Measurements from ENCODE around the gene SLMAP.

SLMAP gene

DNA sequence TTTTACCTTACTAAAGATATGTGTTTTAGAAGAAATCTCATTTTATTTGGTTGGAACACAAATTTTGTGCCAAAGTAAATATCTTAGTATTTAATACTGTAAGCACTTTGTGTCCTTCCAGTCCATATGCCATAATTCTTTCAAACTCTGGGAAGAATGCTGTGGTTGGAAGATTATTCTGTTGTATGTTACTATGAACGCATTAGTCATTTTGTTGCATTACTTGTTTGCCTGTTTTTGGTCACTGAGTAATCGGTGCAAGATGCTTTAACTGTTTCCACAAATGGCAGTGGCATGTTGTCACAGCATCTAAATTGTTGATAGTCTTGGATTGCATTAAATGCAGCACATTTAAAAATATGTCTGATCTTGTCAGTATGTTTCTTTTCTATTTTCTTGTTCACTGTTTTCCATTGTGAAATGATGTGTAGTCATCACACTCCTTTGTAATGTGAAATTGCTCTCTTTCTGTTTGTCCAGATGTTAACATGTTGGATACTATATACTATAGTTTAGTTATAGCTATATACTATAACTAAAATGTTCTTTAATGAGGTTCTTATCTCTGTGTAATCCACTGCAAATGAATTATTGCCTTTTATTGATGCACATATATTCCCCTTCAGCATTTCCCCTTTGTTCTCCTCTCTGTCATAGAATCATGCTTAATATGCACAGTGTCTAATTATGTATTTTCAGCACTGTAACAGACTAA is 162.2 kb downstream of the SLMAP start:
- Histone ChIP-seq H3K9me3 (ENCODE audit: control insufficient read depth, low read length) (no peaks in the 10 kb centered on the region), H3K27me3 (ENCODE audit: control insufficient read depth, insufficient read depth, low read length) (no peaks in the 10 kb centered on the region), H3K4me1 (ENCODE audit: control insufficient read depth, insufficient read depth, low read length) (no peaks in the 10 kb centered on the region), H3K36me3 (ENCODE audit: control insufficient read depth, insufficient read depth, low read length) (peaks cover 3% of the 10 kb centered on the region), H3K9ac (ENCODE audit: low read length) (no peak overlapping the region), H3K4me3 (ENCODE audit: low read length) (no peak overlapping the region)

DNA sequence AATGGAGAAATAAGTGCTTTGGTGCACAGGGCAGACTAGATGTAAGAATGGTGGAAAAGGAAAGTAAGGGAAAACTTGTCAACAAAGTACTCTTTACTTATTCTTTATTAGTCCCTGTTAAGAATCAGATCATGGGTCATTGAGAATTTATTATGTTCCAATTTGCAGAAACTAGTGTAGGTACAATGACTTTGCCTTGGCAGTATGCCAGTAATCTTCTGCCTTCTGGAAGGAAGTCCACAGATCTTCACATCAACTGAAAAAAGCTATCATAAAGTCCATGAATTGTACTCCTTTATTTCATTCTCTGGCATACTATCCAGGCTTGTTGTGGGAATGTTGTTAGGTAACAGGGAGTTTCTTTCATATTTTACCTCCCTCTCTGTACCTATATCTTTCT is 163.9 kb downstream of the SLMAP start:
- H3K27me3 ChIP-seq (ENCODE audit: control insufficient read depth, insufficient read depth, low read length), result no peaks in the 10 kb centered on the region
- H3K4me3 ChIP-seq (ENCODE audit: low read length), result no peak overlapping the region
- no peak overlapping the region for H3K9ac ChIP-seq (ENCODE audit: low read length)
- no peaks in the 10 kb centered on the region for H3K9me3 ChIP-seq (ENCODE audit: control insufficient read depth, low read length)
- peaks cover 3% of the 10 kb centered on the region for H3K36me3 ChIP-seq (ENCODE audit: control insufficient read depth, insufficient read depth, low read length)
- H3K4me1 ChIP-seq (ENCODE audit: control insufficient read depth, insufficient read depth, low read length), result no peaks in the 10 kb centered on the region

- H3K4me3 ChIP-seq (ENCODE audit: low read length), result no peak overlapping the region
- no peaks in the 10 kb centered on the region for H3K27me3 ChIP-seq (ENCODE audit: control insufficient read depth, insufficient read depth, low read length)
- no peaks in the 10 kb centered on the region for H3K4me1 ChIP-seq (ENCODE audit: control insufficient read depth, insufficient read depth, low read length)
- H3K9ac ChIP-seq (ENCODE audit: low read length), result no peak overlapping the region
- no peaks in the 10 kb centered on the region for H3K9me3 ChIP-seq (ENCODE audit: control insufficient read depth, low read length)
- peaks cover 3% of the 10 kb centered on the region for H3K36me3 ChIP-seq (ENCODE audit: control insufficient read depth, insufficient read depth, low read length)
Observed at GRCh38 chr3:57923101-57923500, 167.0 kb downstream of the SLMAP start.

GRCh38 chr3:57923752-57924151 is 167.6 kb downstream of the SLMAP start:
- no peaks in the 10 kb centered on the region for H3K4me1 ChIP-seq (ENCODE audit: control insufficient read depth, insufficient read depth, low read length)
- H3K9me3 ChIP-seq (ENCODE audit: control insufficient read depth, low read length), result no peaks in the 10 kb centered on the region
- no peaks in the 10 kb centered on the region for H3K27me3 ChIP-seq (ENCODE audit: control insufficient read depth, insufficient read depth, low read length)
- H3K36me3 ChIP-seq (ENCODE audit: control insufficient read depth, insufficient read depth, low read length), result peaks cover 3% of the 10 kb centered on the region
- H3K9ac ChIP-seq (ENCODE audit: low read length), result no peak overlapping the region
- H3K4me3 ChIP-seq (ENCODE audit: low read length), result no peak overlapping the region

DNA sequence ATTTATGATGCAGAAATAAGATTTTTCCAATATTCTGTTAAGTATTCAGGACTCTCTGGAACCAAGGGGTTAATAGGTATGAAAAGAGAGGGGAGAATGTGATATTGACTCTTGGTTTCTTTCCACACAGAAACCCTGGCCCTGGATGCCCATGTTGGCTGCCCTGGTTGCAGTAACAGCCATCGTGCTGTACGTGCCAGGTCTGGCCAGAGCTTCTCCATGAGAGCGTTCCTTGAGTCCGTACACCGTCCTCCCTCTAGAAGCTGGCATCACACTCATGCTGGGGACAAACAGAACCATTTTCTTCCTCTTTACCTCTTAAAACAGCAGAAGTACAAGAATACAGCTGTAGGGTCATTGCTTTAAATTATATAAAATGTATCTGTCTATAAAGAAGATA is 171.1 kb downstream of the SLMAP start:
- no peaks in the 10 kb centered on the region for H3K27me3 ChIP-seq (ENCODE audit: control insufficient read depth, insufficient read depth, low read length)
- no peak overlapping the region for H3K4me3 ChIP-seq (ENCODE audit: low read length)
- H3K9me3 ChIP-seq (ENCODE audit: control insufficient read depth, low read length), result no peaks in the 10 kb centered on the region
- H3K9ac ChIP-seq (ENCODE audit: low read length), result no peak overlapping the region
- no peaks in the 10 kb centered on the region for H3K36me3 ChIP-seq (ENCODE audit: control insufficient read depth, insufficient read depth, low read length)
- no peaks in the 10 kb centered on the region for H3K4me1 ChIP-seq (ENCODE audit: control insufficient read depth, insufficient read depth, low read length)

DNA sequence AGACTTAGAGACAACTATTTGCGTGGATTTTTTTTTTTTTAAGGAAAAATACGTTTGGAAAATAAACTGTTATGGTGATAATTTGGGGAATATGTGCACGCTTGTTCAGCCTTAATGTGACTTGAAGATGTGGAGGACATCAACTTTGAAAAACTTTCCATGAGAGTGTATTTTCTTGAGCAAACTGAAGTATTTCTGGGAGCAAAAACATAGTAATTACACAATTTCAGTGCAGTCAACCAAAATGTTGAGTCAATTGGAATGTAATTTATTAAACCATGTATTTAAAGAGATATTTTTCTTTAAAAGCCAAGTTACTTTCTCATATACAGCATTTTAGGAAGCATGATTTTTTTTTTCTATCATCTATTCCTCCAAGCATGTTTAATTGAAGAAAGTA is 171.8 kb downstream of the SLMAP start:
- H3K9me3 ChIP-seq (ENCODE audit: control insufficient read depth, low read length), result no peaks in the 10 kb centered on the region
- no peaks in the 10 kb centered on the region for H3K27me3 ChIP-seq (ENCODE audit: control insufficient read depth, insufficient read depth, low read length)
- no peaks in the 10 kb centered on the region for H3K36me3 ChIP-seq (ENCODE audit: control insufficient read depth, insufficient read depth, low read length)
- no peak overlapping the region for H3K4me3 ChIP-seq (ENCODE audit: low read length)
- no peaks in the 10 kb centered on the region for H3K4me1 ChIP-seq (ENCODE audit: control insufficient read depth, insufficient read depth, low read length)
- no peak overlapping the region for H3K9ac ChIP-seq (ENCODE audit: low read length)

DNA sequence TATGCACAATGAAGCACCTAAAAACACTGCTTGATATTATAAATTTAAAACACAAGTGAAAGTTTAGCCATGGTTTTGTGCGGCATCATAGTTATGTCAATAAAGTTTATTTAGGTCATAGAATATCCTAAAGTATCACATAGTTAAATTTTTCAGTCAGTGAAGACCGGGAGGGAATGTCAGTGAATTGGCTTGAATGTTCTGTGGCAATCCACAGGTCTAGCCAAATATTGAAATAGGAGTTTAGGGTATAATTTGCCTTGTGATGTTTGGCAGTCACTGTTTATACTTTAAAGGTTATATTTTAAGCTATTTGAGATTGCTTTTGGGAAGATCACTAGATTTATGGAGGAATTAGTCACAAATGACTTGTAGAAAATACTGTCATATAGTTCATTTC is 172.4 kb downstream of the SLMAP start:
- Histone ChIP-seq H3K27me3 (ENCODE audit: control insufficient read depth, insufficient read depth, low read length) (no peaks in the 10 kb centered on the region), H3K9ac (ENCODE audit: low read length) (no peak overlapping the region), H3K9me3 (ENCODE audit: control insufficient read depth, low read length) (no peaks in the 10 kb centered on the region), H3K4me1 (ENCODE audit: control insufficient read depth, insufficient read depth, low read length) (no peaks in the 10 kb centered on the region), H3K36me3 (ENCODE audit: control insufficient read depth, insufficient read depth, low read length) (no peaks in the 10 kb centered on the region), H3K4me3 (ENCODE audit: low read length) (no peak overlapping the region)

DNA sequence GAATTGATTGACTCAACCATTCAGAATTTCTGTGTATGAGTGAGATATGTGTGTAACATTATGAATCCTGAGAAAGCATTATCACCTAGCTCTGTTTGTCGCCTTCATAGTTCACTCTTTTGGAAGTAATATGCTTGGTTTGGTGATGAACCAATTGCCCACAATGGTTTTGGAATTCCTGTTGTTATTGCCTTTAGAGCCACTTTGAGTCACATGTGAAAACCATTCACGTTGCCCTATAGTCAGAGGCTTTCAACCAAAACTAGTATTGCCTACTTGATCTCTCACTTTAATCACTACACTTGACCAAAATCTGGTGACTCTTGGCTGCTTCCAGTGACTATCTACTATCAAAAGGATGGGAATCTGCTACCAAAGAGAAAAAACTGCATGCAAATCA is 173.9 kb downstream of the SLMAP start:
- no peaks in the 10 kb centered on the region for H3K27me3 ChIP-seq (ENCODE audit: control insufficient read depth, insufficient read depth, low read length)
- no peak overlapping the region for H3K4me3 ChIP-seq (ENCODE audit: low read length)
- H3K36me3 ChIP-seq (ENCODE audit: control insufficient read depth, insufficient read depth, low read length), result no peaks in the 10 kb centered on the region
- no peak overlapping the region for H3K9ac ChIP-seq (ENCODE audit: low read length)
- H3K9me3 ChIP-seq (ENCODE audit: control insufficient read depth, low read length), result no peaks in the 10 kb centered on the region
- no peaks in the 10 kb centered on the region for H3K4me1 ChIP-seq (ENCODE audit: control insufficient read depth, insufficient read depth, low read length)

GRCh38 chr3:57933602-57934001 is 177.5 kb downstream of the SLMAP start:
- Histone ChIP-seq H3K4me3 (ENCODE audit: low read length) (no peak overlapping the region), H3K4me1 (ENCODE audit: control insufficient read depth, insufficient read depth, low read length) (no peaks in the 10 kb centered on the region), H3K9me3 (ENCODE audit: control insufficient read depth, low read length) (no peaks in the 10 kb centered on the region), H3K36me3 (ENCODE audit: control insufficient read depth, insufficient read depth, low read length) (no peaks in the 10 kb centered on the region), H3K9ac (ENCODE audit: low read length) (no peak overlapping the region), H3K27me3 (ENCODE audit: control insufficient read depth, insufficient read depth, low read length) (no peaks in the 10 kb centered on the region)

GRCh38 chr3:57934373-57934772 is 178.3 kb downstream of the SLMAP start:
- Histone ChIP-seq H3K27me3 (ENCODE audit: control insufficient read depth, insufficient read depth, low read length) (no peaks in the 10 kb centered on the region), H3K36me3 (ENCODE audit: control insufficient read depth, insufficient read depth, low read length) (no peaks in the 10 kb centered on the region), H3K4me1 (ENCODE audit: control insufficient read depth, insufficient read depth, low read length) (no peaks in the 10 kb centered on the region), H3K4me3 (ENCODE audit: low read length) (no peak overlapping the region), H3K9me3 (ENCODE audit: control insufficient read depth, low read length) (no peaks in the 10 kb centered on the region), H3K9ac (ENCODE audit: low read length) (no peak overlapping the region)

- H3K4me3 ChIP-seq (ENCODE audit: low read length), result no peak overlapping the region
- no peaks in the 10 kb centered on the region for H3K27me3 ChIP-seq (ENCODE audit: control insufficient read depth, insufficient read depth, low read length)
- H3K4me1 ChIP-seq (ENCODE audit: control insufficient read depth, insufficient read depth, low read length), result peaks cover 6% of the 10 kb centered on the region
- H3K9ac ChIP-seq (ENCODE audit: low read length), result no peak overlapping the region
- H3K36me3 ChIP-seq (ENCODE audit: control insufficient read depth, insufficient read depth, low read length), result no peaks in the 10 kb centered on the region
- H3K9me3 ChIP-seq (ENCODE audit: control insufficient read depth, low read length), result no peaks in the 10 kb centered on the region
Observed at GRCh38 chr3:57935539-57935938, 179.4 kb downstream of the SLMAP start.

- no peaks in the 10 kb centered on the region for H3K27me3 ChIP-seq (ENCODE audit: control insufficient read depth, insufficient read depth, low read length)
- no peaks in the 10 kb centered on the region for H3K9me3 ChIP-seq (ENCODE audit: control insufficient read depth, low read length)
- H3K4me3 ChIP-seq (ENCODE audit: low read length), result no peak overlapping the region
- no peak overlapping the region for H3K9ac ChIP-seq (ENCODE audit: low read length)
- H3K36me3 ChIP-seq (ENCODE audit: control insufficient read depth, insufficient read depth, low read length), result no peaks in the 10 kb centered on the region
- peaks cover 6% of the 10 kb centered on the region for H3K4me1 ChIP-seq (ENCODE audit: control insufficient read depth, insufficient read depth, low read length)
Observed at GRCh38 chr3:57937092-57937491, 181.0 kb downstream of the SLMAP start.

GRCh38 chr3:57939775-57940174 is 183.7 kb downstream of the SLMAP start:
- Histone ChIP-seq H3K27me3 (ENCODE audit: control insufficient read depth, insufficient read depth, low read length) (no peaks in the 10 kb centered on the region), H3K36me3 (ENCODE audit: control insufficient read depth, insufficient read depth, low read length) (no peaks in the 10 kb centered on the region), H3K9ac (ENCODE audit: low read length) (no peak overlapping the region)

More at GRCh38 chr3:57939775-57940174, 183.7 kb downstream of the SLMAP start:
- Histone ChIP-seq H3K4me1 (ENCODE audit: control insufficient read depth, insufficient read depth, low read length) (peaks cover 6% of the 10 kb centered on the region), H3K9me3 (ENCODE audit: control insufficient read depth, low read length) (no peaks in the 10 kb centered on the region), H3K4me3 (ENCODE audit: low read length) (no peak overlapping the region)

Measured in mucosa of stomach (tissue), 1 donor.